GM23338 (cell line): ENCODE data around the gene MEGF9. TPM values are rescaled to one million over a fixed set of nuclear protein-coding genes. Genes with fewer than 3 reads are reported as not detected.

Experiments used
- ATAC-seq: fragments of 200-7000 bp; cut with Tn5 transposase; 3 replicates; pipeline ENCODE4 v1.9.1; 2020
- DNase-seq: peaks from one replicate; pipeline ENCODE4 v3.0.0-alpha.2; 2015; ENCODE audit warnings: low spot score
- H2AFZ ChIP-seq: fragments of 200-600 bp; sonication (generic); 2 replicates; pipeline ENCODE4 v1.8.0; 2016; ENCODE audit warnings: antibody characterized with exemption, mild to moderate bottlenecking, moderate library complexity
- H3F3A ChIP-seq: fragments of 200-600 bp; sonication (generic); replicated peaks from 2 replicates; pipeline ENCODE4 v1.8.0; 2017; ENCODE audit warnings: antibody characterized with exemption, mixed run types, low read depth
- H3K27ac ChIP-seq: fragments of 200-600 bp; sonication (generic); 2 replicates; pipeline ENCODE4 v1.6.1; 2016; ENCODE audit warnings: low read depth
- H3K27me3 ChIP-seq: fragments of 200-600 bp; sonication (generic); 2 replicates; pipeline ENCODE4 v1.8.0; 2016; ENCODE audit warnings: mild to moderate bottlenecking, mixed run types, moderate library complexity; ENCODE audit not compliant: insufficient read depth
- H3K36me3 ChIP-seq: fragments of 200-600 bp; sonication (generic); 2 replicates; pipeline ENCODE4 v1.8.0; 2016; ENCODE audit warnings: mild to moderate bottlenecking; ENCODE audit not compliant: insufficient read depth
- H3K4me1 ChIP-seq: fragments of 200-600 bp; sonication (generic); 2 replicates; pipeline ENCODE4 v1.8.0; 2016; ENCODE audit warnings: mild to moderate bottlenecking, moderate library complexity; ENCODE audit not compliant: insufficient read depth
- H3K4me2 ChIP-seq: fragments of 200-600 bp; sonication (generic); 2 replicates; pipeline ENCODE4 v1.7.1; 2017; ENCODE audit warnings: mixed run types
- H3K4me3 ChIP-seq: fragments of 200-600 bp; sonication (generic); 2 replicates; pipeline ENCODE4 v1.6.1; 2016; ENCODE audit warnings: mixed run types
- H3K79me2 ChIP-seq: fragments of 200-600 bp; sonication (generic); replicated peaks from 2 replicates; pipeline ENCODE4 v1.8.0; 2017; ENCODE audit warnings: mild to moderate bottlenecking; ENCODE audit not compliant: insufficient read depth
- H3K9me2 ChIP-seq: fragments of 200-600 bp; sonication (generic); 2 replicates; pipeline ENCODE4 v1.8.0; 2017; ENCODE audit not compliant: insufficient read depth
- H4K20me1 ChIP-seq: fragments of 200-600 bp; sonication (generic); replicated peaks from 2 replicates; pipeline ENCODE4 v1.8.0; 2017; ENCODE audit warnings: mild to moderate bottlenecking; ENCODE audit not compliant: insufficient read depth
- H3K27ac Mint-ChIP-seq: 2 replicates; pipeline ENCODE4 v1.8.0; 2020; ENCODE audit warnings: inconsistent platforms, mild to moderate bottlenecking, moderate library complexity, mixed read lengths
- H3K27me3 Mint-ChIP-seq: 3 replicates; pipeline ENCODE4 v1.8.0; 2022; ENCODE audit warnings: low read depth, mild to moderate bottlenecking, moderate library complexity, mixed read lengths, inconsistent platforms; ENCODE audit not compliant: insufficient read depth, poor library complexity
- H3K36me3 Mint-ChIP-seq: 3 replicates; pipeline ENCODE4 v1.8.0; 2021; ENCODE audit warnings: low read depth, mild to moderate bottlenecking, inconsistent platforms, moderate library complexity, mixed read lengths
- H3K4me1 Mint-ChIP-seq: 3 replicates; pipeline ENCODE4 v1.8.0; 2020; ENCODE audit warnings: mild to moderate bottlenecking, inconsistent platforms, mixed read lengths
- H3K4me3 Mint-ChIP-seq: 3 replicates; pipeline ENCODE4 v1.8.0; 2021; ENCODE audit warnings: moderate library complexity, mild to moderate bottlenecking, inconsistent platforms, mixed read lengths
- H3K9me3 Mint-ChIP-seq: 3 replicates; pipeline ENCODE4 v1.8.0; 2020; ENCODE audit warnings: moderate library complexity, mild to moderate bottlenecking, inconsistent platforms, mixed read lengths
- CREB1 ChIP-seq: fragments of 250-450 bp; sonication (Bioruptor Pico); IDR thresholded peaks from 2 replicates; pipeline ENCODE4 v1.5.0; 2020; ENCODE audit warnings: low read depth, mild to moderate bottlenecking, moderate library complexity
- CTCF ChIP-seq, 2 experiments: fragments of 200-600 bp in 1 of 2; sonication (generic) in 1 of 2; conservative IDR thresholded peaks; 2 replicates each; pipeline versions ENCODE4 v1.5.1 to v1.6.1; 2016 to 2017; ENCODE audit warnings: antibody characterized with exemption in 2 of 2, low read depth in 2 of 2, mild to moderate bottlenecking in 2 of 2, moderate library complexity in 1 of 2
- ETS1 ChIP-seq: IDR thresholded peaks from 2 replicates; pipeline ENCODE4 v1.6.1; 2016; ENCODE audit warnings: antibody characterized with exemption
- EZH2phosphoT487 ChIP-seq: fragments of 200-600 bp; sonication (generic); IDR thresholded peaks from one replicate; pipeline ENCODE4 v1.8.1; 2018; ENCODE audit warnings: antibody characterized with exemption; ENCODE audit not compliant: unreplicated experiment
- NANOG ChIP-seq: IDR thresholded peaks from 2 replicates; pipeline ENCODE4 v1.6.1; 2016; ENCODE audit warnings: antibody characterized with exemption, borderline replicate concordance
- POLR2AphosphoS5 ChIP-seq: IDR thresholded peaks from 2 replicates; pipeline ENCODE4 v1.6.1; 2016; ENCODE audit warnings: antibody characterized with exemption, low read depth
- STAT1 ChIP-seq: IDR thresholded peaks from one replicate; pipeline ENCODE4 v1.6.1; 2016; ENCODE audit warnings: antibody characterized with exemption; ENCODE audit not compliant: unreplicated experiment
- ZNF331 ChIP-seq: fragments of 250-450 bp; sonication (Bioruptor Pico); IDR thresholded peaks from 2 replicates; pipeline ENCODE4 v1.5.0; 2020; ENCODE audit warnings: low read depth, mild to moderate bottlenecking, moderate library complexity
- ZNF462 ChIP-seq: fragments of 250-450 bp; sonication (Bioruptor Pico); IDR thresholded peaks from 2 replicates; pipeline ENCODE4 v1.5.0; 2020; ENCODE audit warnings: mild to moderate bottlenecking, moderate library complexity
- polyA plus RNA-seq: library from polyadenylated mRNA; unstranded; fragments of >200 nt; fragmentation: Nextera tagmentation; extraction: Ambion mirVana; gene quantifications from 2 replicates; pipeline ENCODE4 v1.2.1, GENCODE V29; 2016
- total RNA-seq: library from RNA; depleted of rRNA; stranded (reverse); fragments of >200 nt; shearing (Covaris generic); gene quantifications from 2 replicates; pipeline ENCODE4 v1.2.3, GENCODE V29; 2014

Gene MEGF9
- total and polyA plus RNA-seq, 2 experiments from 2014 or later, result 0.87 to 1.6 TPM

GRCh38 chr9:120710110-120710981 is 3.9 kb downstream of the MEGF9 start:
- 0 out of 2 replicates have a peak, but pooled peaks cover 5% of the 10 kb centered on the region for H3K79me2 ChIP-seq
- no peak overlapping the region for H3K27ac ChIP-seq
- H3K4me3 ChIP-seq, result no peak overlapping the region
- H3K36me3 Mint-ChIP-seq, result no peaks in the 10 kb centered on the region
- H3F3A ChIP-seq, result no peaks in the 10 kb centered on the region
- H3K9me2 ChIP-seq, result no peaks in the 10 kb centered on the region
- no peaks in the 10 kb centered on the region for H3K9me3 Mint-ChIP-seq
- no peak for TF ChIP-seq ZNF331 (CRISPR knock-in tag)
- TF ChIP-seq STAT1, result no peak
- no peak for TF ChIP-seq ETS1
- ATAC-seq (no peak), DNase-seq (peak; percentile 23)
- H3K36me3 ChIP-seq, result no peaks in the 10 kb centered on the region
- peaks cover 20% of the 10 kb centered on the region for H3K27me3 Mint-ChIP-seq
- H3K4me1 ChIP-seq, result peaks cover 4% of the 10 kb centered on the region; the same call in 1 of the 2 replicates
- H3K4me3 Mint-ChIP-seq, result no peak overlapping the region
- H3K4me2 ChIP-seq, result no peak overlapping the region
- peaks cover 24% of the 10 kb centered on the region for H3K27me3 ChIP-seq
- no peak overlapping the region for H3K27ac Mint-ChIP-seq
- H2AFZ ChIP-seq, result no peak overlapping the region
- peaks cover 11% of the 10 kb centered on the region; the same call in 2 of the 3 replicates for H3K4me1 Mint-ChIP-seq
- H4K20me1 ChIP-seq, result peaks cover 9% of the 10 kb centered on the region

GRCh38 chr9:120708526-120709224 is 5.6 kb downstream of the MEGF9 start:
- ATAC-seq (no peak), DNase-seq (no peak)
- no peaks in the 10 kb centered on the region for H3F3A ChIP-seq
- Mint-ChIP-seq H3K36me3 (no peaks in the 10 kb centered on the region), H3K27ac (no peak overlapping the region), H3K4me3 (no peak overlapping the region), H3K27me3 (peaks cover 17% of the 10 kb centered on the region), H3K9me3 (no peaks in the 10 kb centered on the region), H3K4me1 (peaks cover 7% of the 10 kb centered on the region; the same call in 2 of the 3 replicates)
- H3K27me3 ChIP-seq, result peaks cover 23% of the 10 kb centered on the region
- H3K4me2 ChIP-seq, result no peak overlapping the region
- no peaks in the 10 kb centered on the region for H3K9me2 ChIP-seq
- no peak overlapping the region for H3K4me3 ChIP-seq
- no peak overlapping the region for H2AFZ ChIP-seq
- H3K79me2 ChIP-seq, result 0 out of 2 replicates have a peak, but pooled peaks cover 5% of the 10 kb centered on the region
- no peak overlapping the region for H3K27ac ChIP-seq
- no peaks in the 10 kb centered on the region for H3K36me3 ChIP-seq
- no peaks in the 10 kb centered on the region for H3K4me1 ChIP-seq
- peaks cover 9% of the 10 kb centered on the region for H4K20me1 ChIP-seq
- no peak for TF ChIP-seq CTCF (conservative IDR thresholded peaks at IDR 0.05; ENCODE audit: low read depth in 2 of 2)
- no peak for TF ChIP-seq CREB1
- no peak for TF ChIP-seq NANOG
- TF ChIP-seq ZNF462, result no peak
- no peak for TF ChIP-seq EZH2phosphoT487
- TF ChIP-seq POLR2AphosphoS5, result no peak
- TF ChIP-seq STAT1, result no peak
